GM19452 (cell line): ENCODE measurements around the gene CHKA.

Source experiments
- ATAC-seq: cut with Tn5 transposase; IDR thresholded peaks from one replicate; pipeline ENCODE4 v1.9.1; 2021; ENCODE audit not compliant: unreplicated experiment

The CHKA gene

GRCh38 chr11:68036141-68036716 is 85.0 kb downstream of the CHKA start:
- ATAC-seq = no peak

GRCh38 chr11:68035266-68035876 is 85.8 kb downstream of the CHKA start:
- no peak for ATAC-seq

- ATAC-seq = no peak
Measured at GRCh38 chr11:68033708-68034045, 87.5 kb downstream of the CHKA start.

- ATAC-seq = no peak
Measured at GRCh38 chr11:68032997-68033707, 88.0 kb downstream of the CHKA start.

GRCh38 chr11:68032003-68032402 is 89.2 kb downstream of the CHKA start:
- ATAC-seq = no peak

GRCh38 chr11:68031144-68031464 is 90.1 kb downstream of the CHKA start:
- ATAC-seq = no peak

GRCh38 chr11:68030318-68031143 is 90.7 kb downstream of the CHKA start, which contains the start of gene NDUFS8:
NDUFS8 (plus strand) TSS chr11:68030681; CDS start chr11:68032152, 1,471 bp downstream.
- ATAC-seq = peak; percentile 92

GRCh38 chr11:68028802-68029545 is 92.2 kb downstream of the CHKA start:
- ATAC-seq = no peak

GRCh38 chr11:68027667-68028066 is 93.5 kb downstream of the CHKA start:
- no peak for ATAC-seq

GRCh38 chr11:68026391-68027105 is 94.6 kb downstream of the CHKA start:
- no peak for ATAC-seq

- no peak for ATAC-seq
Measured at GRCh38 chr11:68025047-68025446, 96.1 kb downstream of the CHKA start.

- ATAC-seq = no peak
Measured at GRCh38 chr11:68024508-68024907, 96.7 kb downstream of the CHKA start.

GRCh38 chr11:68022531-68022930 is 98.7 kb downstream of the CHKA start:
- ATAC-seq = no peak

- ATAC-seq = no peak
Measured at GRCh38 chr11:68021167-68021787, 99.9 kb downstream of the CHKA start.

- ATAC-seq = no peak
Measured at GRCh38 chr11:68020575-68020974, 100.6 kb downstream of the CHKA start.

- ATAC-seq = no peak
Measured at GRCh38 chr11:68019486-68019885, 101.7 kb downstream of the CHKA start.

- no peak for ATAC-seq
Measured at GRCh38 chr11:68018730-68019190, 102.4 kb downstream of the CHKA start.

GRCh38 chr11:68017980-68018729 is 103.0 kb downstream of the CHKA start:
- ATAC-seq = no peak
